Activated naive CD8-positive, alpha-beta T cell (primary cell): ENCODE measurements around the gene RGPD3.
"Not testable (repeated sequence)": the region's sequence is repeated elsewhere in the genome, so short reads cannot be mapped to it uniquely, and the experiment has no call there.

ENCODE experiments used
- H3K27ac Mint-ChIP-seq: one replicate; pipeline ENCODE4 v1.8.0; 2021; ENCODE audit warnings: mixed read lengths
- H3K27me3 Mint-ChIP-seq: one replicate; pipeline ENCODE4 v1.8.0; 2021; ENCODE audit warnings: mixed read lengths
- H3K36me3 Mint-ChIP-seq: one replicate; pipeline ENCODE4 v1.8.0; 2021; ENCODE audit warnings: mixed read lengths
- H3K4me1 Mint-ChIP-seq: one replicate; pipeline ENCODE4 v1.8.0; 2021; ENCODE audit warnings: low read depth, mixed read lengths
- H3K4me3 Mint-ChIP-seq: one replicate; pipeline ENCODE4 v1.8.0; 2021; ENCODE audit warnings: mild to moderate bottlenecking, mixed read lengths
- H3K9me3 Mint-ChIP-seq: one replicate; pipeline ENCODE4 v1.8.0; 2021; ENCODE audit warnings: low read depth, mixed read lengths

Gene RGPD3

DNA sequence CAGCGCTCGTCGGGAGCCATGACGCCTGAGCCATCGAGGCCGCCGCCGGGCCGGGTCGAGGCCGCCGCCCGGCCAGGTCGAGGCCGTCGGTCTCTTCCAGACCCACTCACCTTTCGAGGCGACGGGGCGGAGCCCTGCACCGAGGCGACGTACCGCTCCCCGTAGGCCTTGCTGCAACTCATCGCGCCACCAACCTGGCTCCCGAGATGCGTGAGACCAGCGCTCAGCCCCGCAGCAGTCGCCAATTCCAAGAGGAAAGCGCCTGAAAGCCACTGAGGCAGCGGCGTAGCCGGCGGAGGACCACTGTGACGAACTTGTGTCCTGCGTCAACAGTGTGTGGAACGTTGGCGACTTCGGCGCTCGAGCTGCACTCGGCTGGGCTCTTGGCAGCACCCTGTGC is at the start of gene RGPD3:
TSS of gene RGPD3 (minus strand) at position 307 of the 400 bp plus-strand sequence. CDS start at position 182, 125 bp downstream.
- H3K9me3 Mint-ChIP-seq, H3K4me3 Mint-ChIP-seq, H3K27me3 Mint-ChIP-seq, H3K27ac Mint-ChIP-seq, H3K36me3 Mint-ChIP-seq, H3K4me1 Mint-ChIP-seq: not testable (repeated sequence)

DNA sequence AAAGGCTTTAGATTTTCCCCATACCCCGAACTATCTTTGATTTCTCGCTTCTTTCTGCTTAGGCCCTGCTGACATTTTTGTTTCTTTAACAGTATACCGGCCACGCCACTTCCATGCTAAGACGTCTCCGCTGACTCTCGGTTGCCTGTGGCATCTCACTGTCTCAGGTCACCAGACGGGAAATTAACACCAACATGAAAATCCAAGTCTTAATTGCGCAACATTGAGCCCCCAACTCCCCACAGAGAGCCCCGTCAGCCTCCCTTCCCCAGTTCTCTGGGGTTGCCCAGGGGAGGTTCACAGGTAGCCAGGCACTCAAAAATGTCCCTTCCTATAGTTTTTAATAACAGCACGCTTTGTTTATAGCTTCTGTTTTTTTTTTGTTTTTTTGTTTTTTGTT is 49.1 kb upstream of the RGPD3 start:
- no peaks in the 10 kb centered on the region for H3K9me3 Mint-ChIP-seq
- no peak overlapping the region for H3K4me3 Mint-ChIP-seq
- H3K36me3 Mint-ChIP-seq: no peaks in the 10 kb centered on the region

DNA sequence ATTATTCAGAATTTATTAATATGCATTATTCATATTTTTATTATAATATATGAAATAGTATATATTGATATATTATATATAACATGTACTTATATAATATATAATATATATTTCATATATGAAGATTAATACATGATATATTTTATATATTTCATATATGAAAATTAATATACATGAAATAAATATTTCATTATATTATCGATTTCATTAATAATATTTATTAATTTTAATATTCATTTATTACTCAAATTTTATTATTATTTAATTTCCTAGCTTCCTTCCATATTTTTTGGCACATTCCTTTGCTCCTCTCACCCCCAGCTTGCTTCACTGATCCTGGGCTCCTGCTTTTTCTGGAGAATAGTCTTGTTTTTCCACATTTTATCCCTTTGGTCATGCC is 48.7 kb upstream of the RGPD3 start:
- H3K27me3 Mint-ChIP-seq: no peaks in the 10 kb centered on the region
- H3K9me3 Mint-ChIP-seq: no peaks in the 10 kb centered on the region
- H3K36me3 Mint-ChIP-seq: no peaks in the 10 kb centered on the region
- H3K27ac Mint-ChIP-seq: no peak overlapping the region
- no peak overlapping the region for H3K4me3 Mint-ChIP-seq
- H3K4me1 Mint-ChIP-seq: peaks cover 11% of the 10 kb centered on the region

More for the DNA sequence above, 49.1 kb upstream of the RGPD3 start:
- H3K27ac Mint-ChIP-seq: no peak overlapping the region
- peaks cover 7% of the 10 kb centered on the region for H3K4me1 Mint-ChIP-seq
- no peaks in the 10 kb centered on the region for H3K27me3 Mint-ChIP-seq

DNA sequence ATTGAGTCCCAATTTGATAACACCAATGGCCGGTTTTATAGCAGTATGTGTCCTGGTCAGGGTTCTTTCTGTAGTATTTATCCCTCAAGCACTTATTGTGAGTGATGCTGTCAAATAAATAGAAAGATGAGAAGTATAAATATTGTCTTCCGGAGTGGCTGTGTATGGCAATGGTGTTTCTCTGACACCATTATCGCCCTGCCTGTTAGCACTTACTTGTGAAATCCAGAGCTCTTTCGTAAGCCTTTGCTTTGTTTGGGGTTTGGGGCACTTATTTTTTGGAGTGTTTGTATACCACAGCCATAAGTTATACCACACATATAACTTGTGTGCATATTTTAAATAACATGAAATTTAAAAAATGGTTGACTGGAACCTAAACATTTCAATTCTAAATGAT is 48.2 kb upstream of the RGPD3 start:
- no peaks in the 10 kb centered on the region for H3K36me3 Mint-ChIP-seq
- H3K4me3 Mint-ChIP-seq: no peak overlapping the region
- H3K9me3 Mint-ChIP-seq: no peaks in the 10 kb centered on the region
- peaks cover 15% of the 10 kb centered on the region for H3K4me1 Mint-ChIP-seq
- H3K27me3 Mint-ChIP-seq: no peaks in the 10 kb centered on the region
- no peak overlapping the region for H3K27ac Mint-ChIP-seq

DNA sequence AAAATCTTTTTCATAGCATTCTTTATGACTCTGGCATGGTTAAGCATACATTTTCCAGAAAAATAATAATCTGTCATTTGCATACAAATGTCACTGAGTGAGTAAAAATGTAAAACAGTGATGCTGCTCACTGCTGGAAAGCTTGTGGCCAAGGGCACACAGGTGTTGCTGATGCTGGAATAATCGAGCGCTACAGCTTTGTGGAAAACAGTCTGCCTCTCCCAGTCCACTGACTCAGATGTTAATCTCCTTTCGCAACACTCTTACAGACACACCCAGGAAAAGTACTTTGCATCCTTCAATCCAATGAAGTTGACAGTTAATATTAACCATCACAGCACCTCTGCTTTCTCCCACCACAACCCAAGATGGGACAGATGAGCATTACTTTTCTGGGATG is 46.6 kb upstream of the RGPD3 start:
- H3K9me3 Mint-ChIP-seq, H3K36me3 Mint-ChIP-seq, H3K27me3 Mint-ChIP-seq, H3K27ac Mint-ChIP-seq, H3K4me3 Mint-ChIP-seq: not testable (repeated sequence)
- H3K4me1 Mint-ChIP-seq: peaks cover 21% of the 10 kb centered on the region

DNA sequence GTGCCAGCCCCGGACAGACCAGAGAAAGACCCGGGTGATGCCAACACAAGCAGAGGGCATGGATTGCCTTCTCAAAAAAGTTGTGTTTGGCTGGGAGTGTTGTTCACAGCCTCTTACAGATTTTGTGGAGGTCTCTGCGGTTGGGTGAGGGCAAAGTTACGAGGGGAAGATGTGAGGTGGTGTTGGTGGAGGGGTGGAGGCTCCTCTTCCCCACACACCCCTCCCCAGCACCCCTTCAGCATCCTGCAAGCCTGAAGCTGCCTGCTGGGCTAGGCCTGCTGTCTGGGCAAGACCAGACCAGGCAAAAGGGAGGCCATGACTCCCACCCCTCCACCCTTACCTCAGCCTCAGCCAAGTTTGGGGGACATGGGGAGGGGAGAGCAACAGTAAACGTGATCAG is 45.2 kb upstream of the RGPD3 start:
- H3K9me3 Mint-ChIP-seq, H3K4me3 Mint-ChIP-seq, H3K36me3 Mint-ChIP-seq, H3K27me3 Mint-ChIP-seq, H3K27ac Mint-ChIP-seq: not testable (repeated sequence)
- H3K4me1 Mint-ChIP-seq: peaks cover 21% of the 10 kb centered on the region

DNA sequence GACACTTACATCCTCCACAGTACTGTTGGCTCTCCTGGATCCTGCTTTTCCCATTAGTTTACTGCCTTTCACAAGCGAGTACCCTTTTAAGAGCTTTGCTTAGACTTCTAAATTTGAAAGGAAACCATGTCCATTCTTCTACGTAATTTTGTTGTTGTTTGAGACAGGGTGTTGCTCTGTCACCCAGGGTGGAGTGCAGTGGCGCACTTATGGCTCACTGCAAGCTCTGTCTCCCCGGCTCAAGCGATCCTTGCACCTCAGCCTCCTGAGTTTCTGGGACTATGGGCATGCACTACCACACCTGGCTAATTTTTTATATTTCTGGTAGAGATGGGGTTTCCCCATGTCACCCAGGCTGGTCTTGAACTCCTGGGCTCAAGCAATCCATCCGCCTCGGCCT is 43.7 kb upstream of the RGPD3 start:
- peak overlapping the region; percentile 54 for H3K4me3 Mint-ChIP-seq
- not testable (repeated sequence) for H3K27me3 Mint-ChIP-seq, H3K36me3 Mint-ChIP-seq, H3K9me3 Mint-ChIP-seq
- peak overlapping the region; percentile 4 for H3K27ac Mint-ChIP-seq
- H3K4me1 Mint-ChIP-seq: peaks cover 23% of the 10 kb centered on the region

DNA sequence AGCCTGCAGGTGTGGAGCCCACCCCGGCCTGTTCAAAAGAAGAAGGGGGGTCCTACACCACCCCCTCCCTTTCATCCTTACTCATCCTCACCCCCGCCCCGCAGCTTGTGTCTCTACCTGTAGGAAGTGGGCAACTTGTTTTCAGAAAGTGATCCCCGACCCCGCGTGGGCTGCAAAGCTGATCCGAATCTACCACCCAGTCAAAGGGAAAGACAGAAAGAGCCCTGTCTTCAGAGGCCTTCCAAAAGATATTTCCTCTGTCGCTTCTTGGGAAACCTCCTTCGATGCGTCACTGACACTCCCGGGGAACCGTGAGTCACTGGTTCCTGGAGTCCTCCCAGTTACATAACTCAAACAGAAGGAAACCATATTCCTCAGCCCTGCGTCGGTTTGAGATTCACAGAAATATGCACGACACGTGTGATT is 43.3 kb upstream of the RGPD3 start:
- Mint-ChIP-seq H3K4me3 (peak overlapping the region; percentile 54), H3K4me1 (peaks cover 27% of the 10 kb centered on the region), H3K27ac (peak overlapping the region; percentile 4)
- not testable (repeated sequence) for H3K36me3 Mint-ChIP-seq, H3K27me3 Mint-ChIP-seq, H3K9me3 Mint-ChIP-seq

DNA sequence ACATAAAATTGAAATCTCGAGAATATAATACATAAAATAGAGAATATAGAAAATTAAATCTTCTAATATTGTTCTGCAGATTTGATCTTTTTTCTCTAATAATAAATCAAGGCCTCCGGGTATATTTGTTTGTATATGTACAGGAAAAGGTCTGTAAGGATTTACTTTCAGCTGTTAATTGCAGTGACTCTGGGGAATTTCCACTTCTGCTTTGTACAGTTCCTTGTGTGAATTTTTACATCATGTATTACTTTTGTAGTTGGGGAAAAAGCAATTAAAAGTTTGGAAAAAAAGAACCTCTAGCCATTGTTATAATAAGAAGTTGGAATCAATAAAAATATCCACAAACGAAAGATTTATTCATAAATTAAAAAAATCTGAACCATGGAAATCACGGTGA is 42.6 kb upstream of the RGPD3 start:
- H3K4me3 Mint-ChIP-seq, H3K9me3 Mint-ChIP-seq, H3K27ac Mint-ChIP-seq, H3K27me3 Mint-ChIP-seq, H3K36me3 Mint-ChIP-seq: not testable (repeated sequence)
- peaks cover 30% of the 10 kb centered on the region for H3K4me1 Mint-ChIP-seq

DNA sequence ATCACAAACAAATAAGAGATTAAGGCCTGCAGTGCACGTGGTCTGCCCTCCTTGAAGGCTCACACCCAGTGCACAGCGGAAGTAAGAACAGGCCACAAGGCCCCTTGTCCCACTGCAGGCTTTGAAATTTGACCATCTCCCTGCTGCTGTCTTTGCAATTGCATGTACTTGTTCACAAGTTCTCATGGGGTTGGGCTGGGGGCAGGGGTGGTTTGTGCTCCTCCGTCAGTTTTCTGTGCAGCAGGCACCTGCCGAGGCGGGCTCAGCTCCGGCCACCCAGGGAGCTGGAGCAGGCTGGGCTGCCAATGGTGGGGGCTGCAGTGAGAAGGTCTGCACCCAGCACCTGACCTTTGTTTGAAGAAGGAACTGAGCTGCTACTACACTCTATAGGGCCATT is 41.2 kb upstream of the RGPD3 start:
- not testable (repeated sequence) for H3K36me3 Mint-ChIP-seq, H3K27me3 Mint-ChIP-seq, H3K27ac Mint-ChIP-seq, H3K9me3 Mint-ChIP-seq, H3K4me3 Mint-ChIP-seq
- H3K4me1 Mint-ChIP-seq: peaks cover 28% of the 10 kb centered on the region

DNA sequence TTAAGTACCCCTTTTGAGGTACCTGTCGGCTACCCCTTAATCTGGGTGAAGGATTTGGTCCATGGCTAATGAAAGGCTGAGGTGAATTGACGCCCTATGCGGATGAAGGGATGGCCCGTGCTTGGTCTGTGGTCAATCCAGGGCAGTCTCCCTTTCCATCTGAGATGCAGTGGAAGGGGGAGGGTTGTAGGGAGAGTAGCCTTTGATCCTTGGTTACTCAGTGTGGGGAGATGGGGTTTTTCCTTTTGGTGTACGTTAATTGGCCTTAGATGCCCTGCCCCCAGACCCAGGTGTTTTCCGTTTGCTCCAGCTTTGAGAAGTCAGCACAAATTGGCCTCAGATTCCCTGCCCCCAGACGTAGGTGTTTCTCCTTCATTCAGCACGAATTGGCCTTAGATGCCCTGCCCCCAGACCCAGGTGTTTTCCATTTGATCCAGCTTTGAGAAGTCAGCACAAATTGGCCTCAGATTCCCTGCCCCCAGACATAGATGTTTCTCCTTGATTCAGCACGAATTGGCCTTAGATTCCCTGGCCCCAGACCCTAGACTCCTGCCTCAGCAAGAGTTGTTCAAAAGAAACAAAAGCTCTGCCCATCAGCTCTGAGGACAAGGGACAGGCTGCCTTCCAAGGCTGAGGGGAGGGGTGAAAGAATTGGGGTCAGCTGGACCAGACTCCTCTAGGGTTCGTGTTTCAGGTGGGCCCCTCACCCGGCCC is 40.6 kb upstream of the RGPD3 start:
- H3K4me1 Mint-ChIP-seq: peaks cover 28% of the 10 kb centered on the region
- H3K9me3 Mint-ChIP-seq, H3K36me3 Mint-ChIP-seq, H3K27me3 Mint-ChIP-seq, H3K27ac Mint-ChIP-seq, H3K4me3 Mint-ChIP-seq: not testable (repeated sequence)

DNA sequence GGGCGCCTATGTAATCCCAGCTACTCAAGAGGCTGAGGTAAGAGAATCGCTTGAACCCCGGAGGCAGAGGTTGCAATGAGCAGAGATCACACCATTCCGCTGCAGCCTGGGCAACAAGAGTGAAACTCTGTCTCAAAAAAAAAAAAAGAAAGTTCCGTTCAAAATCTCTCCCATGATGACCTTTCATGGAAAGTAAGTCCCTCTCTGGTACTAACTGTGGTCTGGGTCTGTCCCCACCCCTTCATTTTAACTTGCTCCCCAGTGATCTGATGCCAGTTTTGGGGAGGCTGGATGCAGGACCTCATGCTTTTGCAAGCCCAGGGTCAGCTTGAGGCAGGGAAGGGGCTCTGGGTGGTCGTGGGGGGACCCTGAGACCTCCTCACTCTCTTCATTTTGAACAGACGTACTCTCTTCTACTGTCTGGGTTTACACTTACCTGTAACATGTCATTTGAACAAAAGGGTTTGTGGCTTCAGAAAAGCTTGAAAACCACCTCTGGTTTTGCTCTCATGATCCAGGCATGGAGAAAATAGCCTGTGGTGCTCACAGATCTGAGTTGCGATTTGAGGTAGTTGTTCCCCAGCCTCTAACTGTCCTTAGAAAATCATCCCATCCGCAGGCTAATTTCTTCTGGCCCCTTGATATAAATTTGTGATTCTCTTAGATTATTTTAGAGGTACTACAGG is 37.9 kb upstream of the RGPD3 start:
- H3K36me3 Mint-ChIP-seq, H3K4me3 Mint-ChIP-seq, H3K9me3 Mint-ChIP-seq, H3K27me3 Mint-ChIP-seq, H3K27ac Mint-ChIP-seq: not testable (repeated sequence)
- H3K4me1 Mint-ChIP-seq: peaks cover 14% of the 10 kb centered on the region

DNA sequence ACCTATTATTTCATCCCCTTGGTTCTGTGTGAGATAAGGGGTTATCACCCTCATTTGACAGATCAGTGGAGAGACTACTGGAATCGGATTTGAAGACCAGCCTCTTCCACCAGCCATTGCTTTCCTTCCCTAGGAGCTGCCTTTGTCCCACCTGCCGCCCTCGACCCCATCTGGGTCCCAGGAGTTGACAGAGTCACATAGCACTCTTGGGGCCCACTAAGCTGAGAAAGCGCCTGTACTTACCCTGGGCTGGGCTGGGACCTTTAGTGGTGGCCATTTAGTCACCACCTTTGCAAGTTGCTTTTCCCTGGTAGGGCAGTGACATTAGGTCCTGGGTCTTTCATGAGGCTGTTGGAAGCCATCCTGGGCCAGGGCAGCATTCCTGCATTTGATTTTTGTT is 36.6 kb upstream of the RGPD3 start:
- H3K27ac Mint-ChIP-seq, H3K4me1 Mint-ChIP-seq, H3K36me3 Mint-ChIP-seq, H3K9me3 Mint-ChIP-seq, H3K4me3 Mint-ChIP-seq, H3K27me3 Mint-ChIP-seq: not testable (repeated sequence)

DNA sequence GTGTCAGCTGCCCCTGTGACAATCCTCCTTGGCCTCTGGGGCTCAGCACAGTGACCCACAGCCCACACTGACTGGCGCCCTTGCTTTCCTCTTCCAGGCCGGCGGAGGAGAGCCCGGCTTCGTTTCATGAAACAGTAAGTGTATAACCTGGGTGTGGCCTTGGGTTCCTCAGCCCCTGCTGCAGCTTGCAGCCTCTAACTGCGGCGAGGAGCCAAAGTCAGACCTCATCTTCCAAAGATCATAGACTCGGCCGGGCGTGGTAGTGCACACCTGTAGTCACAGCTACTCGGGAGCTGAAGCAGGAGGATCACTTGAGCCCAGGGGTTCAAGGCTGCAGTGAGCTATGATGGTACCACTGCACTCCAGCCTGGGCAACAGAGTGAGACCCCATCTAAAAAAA is 36.0 kb upstream of the RGPD3 start:
- not testable (repeated sequence) for H3K27ac Mint-ChIP-seq, H3K36me3 Mint-ChIP-seq, H3K9me3 Mint-ChIP-seq, H3K4me1 Mint-ChIP-seq, H3K27me3 Mint-ChIP-seq, H3K4me3 Mint-ChIP-seq

DNA sequence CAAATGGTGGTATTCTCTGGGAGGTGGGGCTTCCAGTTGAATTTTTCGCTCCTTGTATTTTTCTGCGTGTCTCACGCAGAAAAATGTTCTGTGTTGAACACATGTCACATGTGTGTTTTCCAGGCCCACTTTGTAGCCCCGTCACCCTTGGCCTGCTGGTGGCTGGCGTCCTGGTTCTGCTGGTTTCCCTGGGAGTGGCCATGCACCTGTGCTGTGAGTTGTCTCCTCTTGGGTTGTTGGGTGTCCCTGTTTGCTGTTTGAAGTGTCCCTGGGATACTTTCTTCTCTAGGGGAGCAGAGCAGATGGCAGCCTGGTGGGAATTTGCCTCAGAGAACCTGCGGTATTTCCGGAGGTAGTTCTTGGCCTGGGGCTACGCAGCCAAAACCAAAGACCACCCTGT is 34.1 kb upstream of the RGPD3 start:
- not testable (repeated sequence) for H3K4me1 Mint-ChIP-seq, H3K27me3 Mint-ChIP-seq, H3K9me3 Mint-ChIP-seq, H3K27ac Mint-ChIP-seq, H3K4me3 Mint-ChIP-seq, H3K36me3 Mint-ChIP-seq

DNA sequence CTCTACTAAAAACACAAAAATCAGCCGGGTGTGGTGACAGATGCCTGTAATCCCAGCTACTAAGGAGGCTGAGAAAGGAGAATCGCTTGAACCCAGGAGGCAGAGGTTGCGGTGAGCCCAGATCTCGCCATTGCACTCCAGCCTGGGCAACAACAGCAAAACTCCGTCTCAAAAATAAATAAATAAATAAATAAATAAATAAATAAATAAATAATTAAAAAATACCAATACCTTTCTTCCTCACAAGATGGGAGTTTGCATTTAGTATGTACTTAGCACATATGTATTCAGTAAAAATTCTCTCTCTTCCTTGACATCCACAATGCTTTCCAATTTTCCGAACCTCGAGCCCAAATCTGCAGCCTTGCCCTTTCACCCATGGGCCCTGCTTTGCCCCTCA is 32.1 kb upstream of the RGPD3 start:
- not testable (repeated sequence) for H3K36me3 Mint-ChIP-seq, H3K9me3 Mint-ChIP-seq, H3K4me1 Mint-ChIP-seq, H3K4me3 Mint-ChIP-seq, H3K27me3 Mint-ChIP-seq, H3K27ac Mint-ChIP-seq
